Prostate gland (tissue), 2 donors: ENCODE measurements around the gene TMBIM1.

Experiments
- POLR2A ChIP-seq: fragments of 450-650 bp; IDR thresholded peaks from one replicate; pipeline ENCODE4 v1.6.1; 2016; ENCODE audit warnings: antibody characterized with exemption, mild to moderate bottlenecking
- POLR2AphosphoS5 ChIP-seq: sonication (generic); formaldehyde crosslinking; IDR thresholded peaks from one replicate; pipeline ENCODE4 v1.6.1; 2017; ENCODE audit warnings: antibody characterized with exemption
- TF ChIP-seq, protein P1 (sequence below), 4 experiments: fragments of 200-600 bp in 2 of 4; fragments of 450-650 bp in 2 of 4; sonication (generic) in 2 of 4; IDR thresholded peaks; 1 replicate in 3 of 4; 2 replicates in 1 of 4; pipeline ENCODE4 v1.5.1; 2016 to 2019; ENCODE audit warnings: antibody characterized with exemption in 4 of 4, mild to moderate bottlenecking in 2 of 4, moderate library complexity in 2 of 4

DNA sequence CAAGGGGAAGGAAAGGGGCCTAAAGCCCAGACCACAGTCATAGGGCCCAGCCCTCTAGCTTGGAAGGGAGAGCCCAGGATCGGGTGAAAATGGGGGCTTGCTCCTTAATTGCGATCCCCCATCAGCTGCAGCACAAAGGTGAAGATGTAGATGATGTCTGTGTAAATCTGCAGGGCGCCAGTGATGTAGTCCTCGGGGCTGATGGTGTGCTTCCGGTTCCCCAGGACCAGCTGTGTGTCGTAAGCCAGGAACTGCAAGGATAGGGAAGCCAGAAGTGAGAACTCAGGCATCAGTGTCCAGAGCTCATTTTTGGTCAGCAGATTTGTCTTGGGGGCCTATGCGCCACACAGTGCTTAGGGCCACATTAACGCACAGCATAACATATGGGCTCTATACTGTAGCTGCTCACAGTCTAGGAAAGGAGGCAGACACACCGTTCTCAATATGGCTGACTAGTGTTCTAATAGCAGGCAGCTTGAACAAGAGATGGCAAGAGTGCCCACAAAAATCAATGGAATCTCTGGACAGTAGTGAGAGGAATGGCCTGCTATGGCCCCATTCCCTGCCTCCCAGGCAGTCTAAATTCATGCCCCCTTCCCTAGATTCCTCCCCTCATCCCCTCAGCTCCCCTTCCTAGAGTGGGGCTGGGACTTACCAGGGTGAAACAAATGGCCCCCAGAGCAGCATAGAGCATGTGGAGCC, 16.8 kb downstream of the TMBIM1 start:
- TF ChIP-seq, protein P1, sequence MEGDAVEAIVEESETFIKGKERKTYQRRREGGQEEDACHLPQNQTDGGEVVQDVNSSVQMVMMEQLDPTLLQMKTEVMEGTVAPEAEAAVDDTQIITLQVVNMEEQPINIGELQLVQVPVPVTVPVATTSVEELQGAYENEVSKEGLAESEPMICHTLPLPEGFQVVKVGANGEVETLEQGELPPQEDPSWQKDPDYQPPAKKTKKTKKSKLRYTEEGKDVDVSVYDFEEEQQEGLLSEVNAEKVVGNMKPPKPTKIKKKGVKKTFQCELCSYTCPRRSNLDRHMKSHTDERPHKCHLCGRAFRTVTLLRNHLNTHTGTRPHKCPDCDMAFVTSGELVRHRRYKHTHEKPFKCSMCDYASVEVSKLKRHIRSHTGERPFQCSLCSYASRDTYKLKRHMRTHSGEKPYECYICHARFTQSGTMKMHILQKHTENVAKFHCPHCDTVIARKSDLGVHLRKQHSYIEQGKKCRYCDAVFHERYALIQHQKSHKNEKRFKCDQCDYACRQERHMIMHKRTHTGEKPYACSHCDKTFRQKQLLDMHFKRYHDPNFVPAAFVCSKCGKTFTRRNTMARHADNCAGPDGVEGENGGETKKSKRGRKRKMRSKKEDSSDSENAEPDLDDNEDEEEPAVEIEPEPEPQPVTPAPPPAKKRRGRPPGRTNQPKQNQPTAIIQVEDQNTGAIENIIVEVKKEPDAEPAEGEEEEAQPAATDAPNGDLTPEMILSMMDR (IDR thresholded peaks at IDR 0.05) = no peak
- no peak for TF ChIP-seq POLR2A
- TF ChIP-seq POLR2AphosphoS5 = no peak
